Stomach (tissue), 4 donors: ENCODE measurements around the gene LYRM4.

Experiments used
- CTCF ChIP-seq, 7 experiments: fragments of 450-650 bp in 4 of 7; fragments of 200-600 bp in 3 of 7; sonication (generic) in 3 of 7; IDR thresholded peaks; one replicate each; pipeline ENCODE4 v1.5.1; 2016 to 2019; ENCODE audit warnings: antibody characterized with exemption in 7 of 7, control low read depth in 2 of 7, mild to moderate bottlenecking in 1 of 7
- EP300 ChIP-seq: sonication (generic); formaldehyde crosslinking; IDR thresholded peaks from one replicate; pipeline ENCODE4 v1.6.1; 2017; ENCODE audit warnings: antibody characterized with exemption
- POLR2A ChIP-seq, 4 donors: fragments of 450-650 bp; IDR thresholded peaks; one replicate each; pipeline ENCODE4 v1.6.1; 2016; ENCODE audit warnings: antibody characterized with exemption in 4 of 4, control low read depth in 2 of 4, mild to moderate bottlenecking in 1 of 4, moderate library complexity in 1 of 4
- POLR2AphosphoS5 ChIP-seq, 3 donors: sonication (generic); formaldehyde crosslinking; IDR thresholded peaks; one replicate each; pipeline ENCODE4 v1.6.1; 2016; ENCODE audit warnings: antibody characterized with exemption in 3 of 3

DNA sequence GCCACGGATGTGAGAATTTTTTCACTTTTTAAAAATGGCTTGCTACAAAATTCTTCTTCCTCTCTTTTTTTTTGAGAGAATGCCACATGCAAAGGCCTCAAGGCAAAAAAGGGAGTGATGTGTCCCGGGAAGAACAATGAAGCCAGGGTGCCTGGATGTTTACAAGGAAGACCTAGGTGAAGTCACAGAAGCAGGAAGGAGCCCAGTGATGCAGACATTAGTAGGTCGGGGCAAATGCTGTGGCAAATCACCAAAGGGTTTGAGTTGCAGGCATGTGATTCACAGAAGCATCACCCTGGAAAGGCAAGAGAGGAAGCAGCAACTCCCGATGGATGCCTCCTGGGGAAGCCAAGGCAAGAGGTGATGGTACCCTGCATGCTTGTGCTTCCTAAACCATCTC is 47.3 kb upstream of the LYRM4 start:
- no peak for TF ChIP-seq CTCF (IDR thresholded peaks at IDR 0.05)
- no peak for TF ChIP-seq POLR2A (IDR thresholded peaks at IDR 0.05)
- TF ChIP-seq POLR2AphosphoS5 (IDR thresholded peaks at IDR 0.05), result no peak
- no peak for TF ChIP-seq EP300
